ENCODE data around the gene GREM2. TPM values are rescaled to one million over a fixed set of nuclear protein-coding genes. Genes with fewer than 3 reads are reported as not detected.

The GREM2 gene
- polyA plus RNA-seq, 2 of the 4 experiments (the other 2 are of a cell fraction), result 0.13 to 0.59 TPM

DNA sequence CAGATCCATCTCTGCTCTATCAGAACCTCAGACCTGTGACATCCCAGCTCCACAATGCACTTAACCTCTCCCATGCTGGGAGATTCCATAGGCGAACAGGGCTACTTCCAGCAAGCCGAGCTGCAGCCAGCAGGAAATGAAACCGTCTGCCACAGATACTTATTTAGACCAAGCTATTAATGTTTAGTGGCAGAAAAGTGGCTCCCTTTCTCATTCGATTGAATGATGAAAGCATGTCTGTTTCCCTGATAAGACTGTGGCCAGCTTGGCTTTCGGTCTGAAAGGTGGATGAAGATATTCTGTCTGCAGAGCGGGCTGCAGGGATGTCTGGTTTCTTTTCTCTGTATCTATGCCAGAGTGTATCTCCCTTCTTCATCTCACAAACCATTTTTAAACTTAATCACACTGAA lies 146.4 kb downstream of the GREM2 start:
- no peak overlapping the region for H3K27ac ChIP-seq
- no peak overlapping the region for H3K4me3 ChIP-seq
- no peaks in the 10 kb centered on the region for H3K9me3 ChIP-seq
- H3K4me2 ChIP-seq, result no peak overlapping the region
- DNase-seq (ENCODE audit: low read depth in 1 of 2, low spot score in 1 of 2) (no peak), FAIRE-seq (no peak), ATAC-seq (no peak)
- TF ChIP-seq GATA3 (IDR thresholded peaks at IDR 0.05; ENCODE audit: borderline replicate concordance), result no peak
- TF ChIP-seq, protein P1, sequence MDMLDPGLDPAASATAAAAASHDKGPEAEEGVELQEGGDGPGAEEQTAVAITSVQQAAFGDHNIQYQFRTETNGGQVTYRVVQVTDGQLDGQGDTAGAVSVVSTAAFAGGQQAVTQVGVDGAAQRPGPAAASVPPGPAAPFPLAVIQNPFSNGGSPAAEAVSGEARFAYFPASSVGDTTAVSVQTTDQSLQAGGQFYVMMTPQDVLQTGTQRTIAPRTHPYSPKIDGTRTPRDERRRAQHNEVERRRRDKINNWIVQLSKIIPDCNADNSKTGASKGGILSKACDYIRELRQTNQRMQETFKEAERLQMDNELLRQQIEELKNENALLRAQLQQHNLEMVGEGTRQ (IDR thresholded peaks at IDR 0.05), result no peak
- no peak for TF ChIP-seq TFCP2L1 (CRISPR knock-in tag; IDR thresholded peaks at IDR 0.05)
- TF ChIP-seq, protein P2, sequence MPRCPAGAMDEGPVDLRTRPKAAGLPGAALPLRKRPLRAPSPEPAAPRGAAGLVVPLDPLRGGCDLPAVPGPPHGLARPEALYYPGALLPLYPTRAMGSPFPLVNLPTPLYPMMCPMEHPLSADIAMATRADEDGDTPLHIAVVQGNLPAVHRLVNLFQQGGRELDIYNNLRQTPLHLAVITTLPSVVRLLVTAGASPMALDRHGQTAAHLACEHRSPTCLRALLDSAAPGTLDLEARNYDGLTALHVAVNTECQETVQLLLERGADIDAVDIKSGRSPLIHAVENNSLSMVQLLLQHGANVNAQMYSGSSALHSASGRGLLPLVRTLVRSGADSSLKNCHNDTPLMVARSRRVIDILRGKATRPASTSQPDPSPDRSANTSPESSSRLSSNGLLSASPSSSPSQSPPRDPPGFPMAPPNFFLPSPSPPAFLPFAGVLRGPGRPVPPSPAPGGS (IDR thresholded peaks at IDR 0.05), result no peak
- TF ChIP-seq POLR2A (IDR thresholded peaks at IDR 0.05; ENCODE audit: low read length), result no peak
- TF ChIP-seq ZFP36 (IDR thresholded peaks at IDR 0.05; ENCODE audit: borderline replicate concordance, partially characterized antibody), result no peak
- TF ChIP-seq JUN (IDR thresholded peaks at IDR 0.05), result no peak
- no peak for TF ChIP-seq TP53 (CRISPR knock-in tag; IDR thresholded peaks at IDR 0.05)
- TF ChIP-seq HEYL (CRISPR knock-in tag; IDR thresholded peaks at IDR 0.05), result no peak
- no peak for TF ChIP-seq FOXS1 (CRISPR knock-in tag; IDR thresholded peaks at IDR 0.05)
- TF ChIP-seq, protein P3, sequence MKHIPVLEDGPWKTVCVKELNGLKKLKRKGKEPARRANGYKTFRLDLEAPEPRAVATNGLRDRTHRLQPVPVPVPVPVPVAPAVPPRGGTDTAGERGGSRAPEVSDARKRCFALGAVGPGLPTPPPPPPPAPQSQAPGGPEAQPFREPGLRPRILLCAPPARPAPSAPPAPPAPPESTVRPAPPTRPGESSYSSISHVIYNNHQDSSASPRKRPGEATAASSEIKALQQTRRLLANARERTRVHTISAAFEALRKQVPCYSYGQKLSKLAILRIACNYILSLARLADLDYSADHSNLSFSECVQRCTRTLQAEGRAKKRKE (CRISPR knock-in tag; IDR thresholded peaks at IDR 0.05; ENCODE audit: low read depth), result no peak
- 85% methylated on average over 6 of the region's 6 CpGs for WGBS (ENCODE audit: missing lambda C conversion rate)
- no peaks in the 10 kb centered on the region; the same call in 2 of the 3 replicates for H3K4me1 ChIP-seq
- CTCF ChIA-PET, result interaction anchor here (1.3 kb wide), 1 partner anchor 20 kb away, joined by 4 read pairs; no protein-coding TSS in a partner anchor
- POLR2A ChIA-PET, result no interaction called here

DNA sequence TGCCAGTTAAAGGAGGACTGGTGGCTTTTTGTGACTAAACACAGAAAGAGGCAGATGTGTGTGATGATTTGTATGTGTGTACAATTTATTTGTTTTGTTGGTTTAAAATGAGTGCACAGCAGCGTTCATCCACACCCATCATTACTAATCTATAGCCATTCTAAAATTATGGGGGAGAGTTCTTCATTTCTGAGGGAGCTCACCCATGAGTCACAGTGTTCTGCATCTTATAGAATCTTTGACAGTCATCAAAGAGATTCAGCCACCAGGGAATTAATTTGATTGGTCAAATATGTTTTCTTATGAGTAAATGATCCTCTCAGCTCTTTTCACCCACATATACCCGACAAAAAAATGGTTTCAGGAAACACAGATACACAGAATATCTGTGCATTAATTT lies 147.9 kb downstream of the GREM2 start:
- TF ChIP-seq HOXB13 (CRISPR knock-in tag; IDR thresholded peaks at IDR 0.05; ENCODE audit: low read depth), result no peak
- Histone ChIP-seq H3K4me3 (no peak overlapping the region), H3K4me2 (no peak overlapping the region), H3K9me3 (no peaks in the 10 kb centered on the region), H3K4me1 (peaks cover 5% of the 10 kb centered on the region; the same call in 2 of the 3 replicates), H3K27ac (no peak overlapping the region)
- ChIA-PET CTCF (interaction anchor here (0.6 to 1.3 kb wide), 4 partner anchors 9 to 273 kb away, joined by 3 to 4 read pairs (median 4); no protein-coding TSS in a partner anchor), POLR2A (no interaction called here)
- FAIRE-seq, result no peak
- ATAC-seq, result no peak
- no peak for DNase-seq (ENCODE audit: low read depth in 1 of 2, low spot score in 1 of 2)
- WGBS (ENCODE audit: missing lambda C conversion rate), result 35% methylated on average over 2 of the region's 2 CpGs

DNA sequence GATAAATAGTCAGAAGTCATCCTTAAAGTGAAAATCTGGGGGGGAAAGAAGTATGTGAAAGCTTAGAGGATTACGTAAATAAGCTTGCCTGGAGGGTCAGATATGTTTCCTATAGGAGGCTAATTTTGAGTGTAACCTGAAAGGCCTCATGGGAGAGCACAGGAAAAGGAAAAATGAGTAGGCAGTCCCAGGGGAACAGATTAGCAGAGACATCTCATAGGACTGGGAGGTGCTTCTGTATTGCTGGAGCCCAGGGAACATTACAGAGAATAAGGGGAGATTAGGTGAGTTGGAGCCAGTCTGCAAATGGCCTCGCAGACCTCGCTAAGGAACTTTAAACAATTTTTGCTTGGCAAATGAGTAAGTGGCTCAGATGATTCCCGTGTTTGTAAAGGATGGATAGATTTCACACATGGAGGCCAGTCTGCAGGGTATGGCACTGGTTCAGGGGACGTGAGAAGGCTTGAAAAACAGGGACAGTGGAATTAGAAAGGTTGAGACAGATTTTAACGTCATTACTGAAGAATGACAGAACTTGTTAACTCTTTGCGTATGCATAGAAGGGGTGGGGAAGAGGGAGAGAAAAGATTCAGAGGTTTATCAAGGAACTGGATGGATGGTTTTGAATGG lies 149.1 kb downstream of the GREM2 start:
- ATAC-seq, result no peak
- TF ChIP-seq POLR2AphosphoS2 (conservative IDR thresholded peaks at IDR 0.05; ENCODE audit: low read length), result no peak
- TF ChIP-seq, protein P4, sequence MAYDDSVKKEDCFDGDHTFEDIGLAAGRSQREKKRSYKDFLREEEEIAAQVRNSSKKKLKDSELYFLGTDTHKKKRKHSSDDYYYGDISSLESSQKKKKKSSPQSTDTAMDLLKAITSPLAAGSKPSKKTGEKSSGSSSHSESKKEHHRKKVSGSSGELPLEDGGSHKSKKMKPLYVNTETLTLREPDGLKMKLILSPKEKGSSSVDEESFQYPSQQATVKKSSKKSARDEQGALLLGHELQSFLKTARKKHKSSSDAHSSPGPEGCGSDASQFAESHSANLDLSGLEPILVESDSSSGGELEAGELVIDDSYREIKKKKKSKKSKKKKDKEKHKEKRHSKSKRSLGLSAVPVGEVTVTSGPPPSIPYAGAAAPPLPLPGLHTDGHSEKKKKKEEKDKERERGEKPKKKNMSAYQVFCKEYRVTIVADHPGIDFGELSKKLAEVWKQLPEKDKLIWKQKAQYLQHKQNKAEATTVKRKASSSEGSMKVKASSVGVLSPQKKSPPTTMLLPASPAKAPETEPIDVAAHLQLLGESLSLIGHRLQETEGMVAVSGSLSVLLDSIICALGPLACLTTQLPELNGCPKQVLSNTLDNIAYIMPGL (CRISPR knock-in tag; IDR thresholded peaks at IDR 0.05; ENCODE audit: borderline replicate concordance), result no peak
- TF ChIP-seq, protein P5, sequence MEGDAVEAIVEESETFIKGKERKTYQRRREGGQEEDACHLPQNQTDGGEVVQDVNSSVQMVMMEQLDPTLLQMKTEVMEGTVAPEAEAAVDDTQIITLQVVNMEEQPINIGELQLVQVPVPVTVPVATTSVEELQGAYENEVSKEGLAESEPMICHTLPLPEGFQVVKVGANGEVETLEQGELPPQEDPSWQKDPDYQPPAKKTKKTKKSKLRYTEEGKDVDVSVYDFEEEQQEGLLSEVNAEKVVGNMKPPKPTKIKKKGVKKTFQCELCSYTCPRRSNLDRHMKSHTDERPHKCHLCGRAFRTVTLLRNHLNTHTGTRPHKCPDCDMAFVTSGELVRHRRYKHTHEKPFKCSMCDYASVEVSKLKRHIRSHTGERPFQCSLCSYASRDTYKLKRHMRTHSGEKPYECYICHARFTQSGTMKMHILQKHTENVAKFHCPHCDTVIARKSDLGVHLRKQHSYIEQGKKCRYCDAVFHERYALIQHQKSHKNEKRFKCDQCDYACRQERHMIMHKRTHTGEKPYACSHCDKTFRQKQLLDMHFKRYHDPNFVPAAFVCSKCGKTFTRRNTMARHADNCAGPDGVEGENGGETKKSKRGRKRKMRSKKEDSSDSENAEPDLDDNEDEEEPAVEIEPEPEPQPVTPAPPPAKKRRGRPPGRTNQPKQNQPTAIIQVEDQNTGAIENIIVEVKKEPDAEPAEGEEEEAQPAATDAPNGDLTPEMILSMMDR (IDR thresholded peaks at IDR 0.05), result no peak
- TF ChIP-seq EHMT2 (IDR thresholded peaks at IDR 0.05; ENCODE audit: low read depth), result no peak
- TF ChIP-seq ZNF302 (CRISPR knock-in tag; IDR thresholded peaks at IDR 0.05), result no peak
- TF ChIP-seq HOXB13 (CRISPR knock-in tag; IDR thresholded peaks at IDR 0.05; ENCODE audit: low read depth), result no peak
- TF ChIP-seq, protein P3 (CRISPR knock-in tag; IDR thresholded peaks at IDR 0.05; ENCODE audit: low read depth), result no peak
- TF ChIP-seq, protein P6, sequence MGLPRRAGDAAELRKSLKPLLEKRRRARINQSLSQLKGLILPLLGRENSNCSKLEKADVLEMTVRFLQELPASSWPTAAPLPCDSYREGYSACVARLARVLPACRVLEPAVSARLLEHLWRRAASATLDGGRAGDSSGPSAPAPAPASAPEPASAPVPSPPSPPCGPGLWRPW (IDR thresholded peaks at IDR 0.05), result no peak
- no peak overlapping the region for H3K27ac ChIP-seq

More for the DNA sequence above, 149.1 kb downstream of the GREM2 start:
- Histone ChIP-seq H3K4me3 (no peak overlapping the region), H3K4me1 (peaks cover 13% of the 10 kb centered on the region; the same call in 2 of the 3 replicates), H3K9me3 (no peaks in the 10 kb centered on the region), H3K4me2 (no peak overlapping the region)
- FAIRE-seq (no peak), DNase-seq (ENCODE audit: low read depth in 1 of 2, low spot score in 1 of 2) (no peak)
- POLR2A ChIA-PET, result no interaction called here
- 92% methylated on average over 7 of the region's 7 CpGs for WGBS (ENCODE audit: missing lambda C conversion rate)
- CTCF ChIA-PET, result interaction anchor here (1.2 kb wide), 1 partner anchor 229 kb away, joined by 3 read pairs; no protein-coding TSS in a partner anchor

All from A549 (cell line).